HG03280 (cell line): Measurements from ENCODE around the gene OXA1L.
"Not testable (repeated sequence)": the region's sequence is repeated elsewhere in the genome, so short reads cannot be mapped to it uniquely, and the experiment has no call there.

Experiments used
- ATAC-seq: cut with Tn5 transposase; IDR thresholded peaks from one replicate; pipeline ENCODE4 v1.9.1; 2021; ENCODE audit warnings: mild to moderate bottlenecking, moderate library complexity; ENCODE audit not compliant: unreplicated experiment

OXA1L gene

DNA sequence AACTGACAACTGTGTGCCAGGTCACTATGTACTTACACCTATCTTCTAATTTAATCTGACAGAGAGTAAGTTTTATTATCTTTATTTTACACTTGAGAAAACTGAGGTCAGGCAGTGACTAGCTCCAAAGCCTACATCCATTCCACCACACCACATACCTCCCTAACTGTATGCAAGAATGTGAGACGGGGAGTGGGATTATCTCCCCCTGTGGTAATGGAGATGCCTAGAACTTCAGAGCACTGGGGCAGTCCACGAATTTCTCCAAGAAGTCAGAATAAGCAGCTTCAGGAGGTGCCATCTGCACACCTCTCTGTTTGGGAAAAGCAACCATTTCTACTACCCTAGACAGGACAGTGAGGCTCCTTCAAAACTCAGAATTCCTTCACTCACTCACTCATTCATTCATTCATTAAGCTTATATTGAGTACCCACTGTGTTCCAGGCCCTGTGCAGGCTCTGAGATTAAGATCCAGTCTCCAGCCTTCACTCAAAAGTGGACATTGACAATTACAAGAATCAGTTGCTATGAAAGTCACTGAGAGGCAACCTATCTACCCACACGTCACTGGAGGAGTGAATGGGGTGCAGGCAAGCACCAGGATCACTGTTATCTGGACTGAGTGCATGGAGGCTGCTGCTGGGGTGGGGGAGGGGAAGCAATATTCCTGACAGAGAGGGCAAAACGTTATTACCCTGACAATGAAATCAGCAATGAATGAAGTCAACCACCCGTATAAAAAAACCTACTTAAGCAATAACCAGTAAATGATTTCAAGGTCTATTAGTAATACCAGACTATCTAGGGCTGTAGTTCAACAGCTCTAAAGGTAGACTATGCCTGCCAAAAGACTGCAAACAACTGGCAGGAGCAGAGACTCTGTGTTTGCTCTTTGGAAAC, 30.8 kb downstream of the OXA1L start:
- no peak for ATAC-seq

DNA sequence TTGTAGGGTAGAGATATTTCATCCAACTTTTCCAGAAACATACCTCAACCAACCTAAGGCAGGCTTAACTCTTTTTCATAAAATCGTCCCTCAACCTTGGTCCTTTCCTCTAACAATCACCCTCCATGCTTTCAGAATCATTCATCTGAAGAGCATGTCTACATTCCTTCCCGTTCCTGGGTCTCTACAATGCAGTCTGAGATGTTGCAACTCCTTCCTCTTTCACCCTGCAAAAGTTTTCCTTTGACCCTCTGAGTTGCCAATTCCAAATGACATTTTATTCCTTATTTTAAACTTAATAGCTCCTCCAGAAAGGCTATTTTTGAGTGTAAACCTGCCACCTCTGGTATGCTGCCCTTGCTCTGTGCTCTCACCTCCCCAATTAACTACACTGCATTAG, 32.0 kb downstream of the OXA1L start:
- no peak for ATAC-seq

DNA sequence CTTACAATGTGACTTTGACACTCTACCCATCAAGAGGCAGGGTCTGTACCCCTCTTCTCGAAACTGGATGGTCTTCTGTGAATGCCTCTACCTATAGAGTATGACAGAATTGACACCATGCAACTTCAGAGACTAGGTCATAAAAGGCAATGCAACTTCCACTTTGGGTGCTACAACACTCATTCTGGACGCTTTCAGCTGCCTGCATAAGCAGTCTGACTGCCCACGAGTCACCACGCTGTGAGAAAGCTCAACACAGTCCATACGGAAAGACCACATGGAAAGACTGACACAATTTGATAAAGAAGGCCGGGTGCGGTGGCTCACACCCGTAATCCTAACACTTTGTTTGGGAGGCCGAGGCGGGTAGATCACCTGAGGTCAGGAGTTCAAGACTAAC, 33.9 kb downstream of the OXA1L start:
- no peak for ATAC-seq

DNA sequence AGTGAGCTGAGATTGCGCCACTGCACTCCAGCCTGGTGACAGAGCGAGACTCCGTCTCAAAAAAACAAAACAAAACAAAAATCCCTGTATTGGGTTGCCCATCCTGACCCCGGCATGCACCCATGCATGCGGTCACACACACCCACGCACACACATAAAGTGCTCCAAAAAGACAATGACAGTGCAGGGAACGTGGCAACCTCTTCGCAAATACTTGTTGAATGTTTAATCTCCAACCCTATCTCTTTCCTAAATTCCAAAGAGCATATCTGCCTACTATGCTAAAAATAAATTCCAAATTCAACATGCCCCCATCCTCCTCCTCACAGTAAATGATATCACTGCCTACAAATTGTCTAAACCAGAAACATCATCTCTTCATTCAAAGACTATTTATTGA, 35.2 kb downstream of the OXA1L start:
- no peak for ATAC-seq

DNA sequence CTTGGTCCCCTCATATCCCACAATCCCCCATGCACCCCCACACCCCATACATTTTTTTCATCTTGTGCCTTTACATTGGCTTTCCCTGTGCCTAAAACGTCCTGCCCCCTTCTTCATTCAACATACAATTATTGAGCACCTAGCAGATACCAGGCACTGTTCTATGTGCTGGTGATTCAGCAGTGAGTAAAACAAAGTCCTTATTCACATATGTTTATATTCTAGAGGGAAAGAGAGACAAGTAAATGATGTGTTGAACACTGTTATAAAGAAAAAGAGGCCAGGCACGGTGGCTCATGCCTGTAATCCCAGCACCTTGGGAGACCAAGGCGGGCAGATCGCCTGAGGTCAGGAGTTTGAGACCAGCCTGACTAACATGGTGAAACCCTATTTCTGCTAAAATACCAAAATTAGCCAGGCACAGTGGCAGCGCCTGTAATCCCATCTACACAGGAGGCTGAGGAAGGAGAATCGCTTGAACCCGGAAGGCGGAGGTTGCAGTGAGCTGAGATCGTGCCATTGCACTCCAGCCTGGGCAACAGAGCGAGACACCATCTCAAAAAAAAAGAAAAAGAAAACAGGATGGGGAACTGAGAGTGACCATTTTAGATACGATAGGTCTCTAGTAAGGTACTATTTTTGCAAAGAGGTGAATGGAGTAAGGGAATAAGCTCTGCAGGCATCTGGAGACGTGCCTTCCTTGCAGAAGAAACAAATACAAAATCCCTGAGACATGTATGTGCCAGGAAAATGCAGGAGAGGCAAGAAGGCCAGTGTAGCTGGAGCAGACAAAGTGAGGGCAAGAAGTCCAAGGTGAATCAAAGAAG, 36.6 kb downstream of the OXA1L start:
- ATAC-seq, result peak; percentile 53

DNA sequence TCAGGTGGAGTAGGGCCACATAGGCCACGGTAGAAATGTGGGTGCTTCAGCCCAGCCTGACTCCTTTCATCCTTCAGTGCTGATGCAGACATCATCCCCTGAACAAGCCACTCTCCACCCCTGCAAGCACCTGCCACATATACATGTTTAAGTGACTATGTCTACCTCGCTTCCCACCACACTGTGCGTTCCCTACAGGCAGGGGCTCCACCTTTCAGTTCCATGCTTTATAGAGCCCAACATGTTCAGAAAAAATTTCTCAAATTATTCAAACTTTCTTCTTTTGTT, 37.1 kb downstream of the OXA1L start:
- peak; percentile 38 for ATAC-seq

DNA sequence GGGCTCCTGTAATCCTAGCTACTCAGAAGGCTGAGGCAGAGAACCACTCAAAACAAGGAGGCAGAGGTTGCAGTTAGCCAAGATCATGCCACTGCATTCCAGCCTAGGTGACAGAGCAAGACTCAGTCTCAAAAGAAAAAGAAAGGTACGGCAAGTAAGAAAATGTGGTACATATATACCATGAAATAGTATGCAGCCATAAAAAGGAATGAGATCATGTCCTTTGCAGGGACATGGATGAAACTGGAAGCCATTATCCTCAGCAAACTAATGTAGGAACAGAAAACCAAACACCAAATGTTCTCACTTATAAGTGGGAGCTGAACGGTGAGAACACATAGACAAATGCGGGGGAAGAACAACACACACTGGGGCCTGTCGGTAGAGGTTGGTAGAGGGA, 38.7 kb downstream of the OXA1L start:
- not testable (repeated sequence) for ATAC-seq

DNA sequence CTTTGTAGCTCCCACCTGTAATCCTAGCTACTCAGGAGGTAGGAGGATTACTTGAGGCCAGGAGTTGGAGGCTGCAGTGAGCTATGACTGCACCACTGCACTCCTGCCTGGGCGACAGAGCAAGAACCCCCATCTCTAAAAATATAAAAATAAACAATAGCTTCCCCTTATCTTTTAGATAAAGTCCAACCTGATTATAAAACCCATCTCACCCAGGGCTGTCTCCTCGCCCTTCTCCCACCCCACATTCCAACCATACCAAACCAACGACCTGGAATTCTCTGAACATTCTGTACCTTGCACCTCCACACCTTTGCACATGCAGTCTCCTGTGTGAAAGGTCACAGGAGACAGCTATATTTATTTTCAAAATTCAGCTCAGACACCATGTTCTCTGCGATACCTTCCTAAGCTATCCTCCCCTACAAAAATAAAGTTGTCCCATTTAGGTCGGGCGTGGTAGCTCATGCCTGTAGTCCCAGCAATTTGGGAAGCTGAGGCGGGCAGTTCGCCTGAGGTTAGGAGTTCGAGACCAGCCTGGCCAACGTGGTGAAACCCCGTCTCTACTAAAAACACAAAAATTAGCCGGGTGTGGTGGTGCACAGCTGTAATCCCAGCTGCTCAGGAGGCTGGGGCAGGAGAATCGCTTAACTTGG, 41.1 kb downstream of the OXA1L start:
- no peak for ATAC-seq

DNA sequence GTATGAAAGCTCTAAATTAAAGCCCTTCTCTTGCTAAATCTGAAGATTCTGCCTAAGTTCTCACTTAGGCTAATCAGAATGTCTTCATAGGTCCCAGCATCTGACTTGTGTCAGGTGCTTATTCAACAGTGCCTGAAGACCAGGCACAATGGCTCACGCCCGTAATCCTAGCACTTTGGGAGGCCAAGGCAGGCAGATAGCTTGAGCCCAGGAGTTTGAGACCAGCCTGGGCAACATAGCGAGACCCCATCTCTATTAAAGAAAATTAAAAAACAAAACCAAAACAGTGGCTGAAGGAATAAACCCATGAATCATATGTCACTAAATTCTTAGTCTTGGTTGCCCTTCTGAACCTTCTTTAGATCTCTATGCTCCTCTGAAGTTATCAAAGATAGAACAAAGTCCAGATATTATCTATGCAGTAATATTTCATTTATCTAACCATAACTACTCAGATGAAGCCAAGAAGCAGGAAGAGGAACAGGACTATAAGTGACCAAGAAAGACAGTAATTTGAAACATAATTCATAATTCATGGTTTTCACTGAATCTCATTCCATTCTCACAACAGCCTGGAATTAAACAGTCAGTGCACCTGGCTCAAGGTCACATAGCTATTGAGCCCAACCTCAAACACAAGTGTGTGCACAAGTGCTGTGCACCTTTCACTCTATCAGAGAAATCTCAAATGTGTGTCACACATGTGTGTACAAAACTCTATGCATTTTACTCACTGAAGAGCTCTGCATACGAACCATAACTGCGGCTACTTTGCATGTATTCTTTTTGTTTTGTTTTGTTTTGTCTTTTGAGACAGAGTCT, 42.1 kb downstream of the OXA1L start:
- ATAC-seq, result no peak

DNA sequence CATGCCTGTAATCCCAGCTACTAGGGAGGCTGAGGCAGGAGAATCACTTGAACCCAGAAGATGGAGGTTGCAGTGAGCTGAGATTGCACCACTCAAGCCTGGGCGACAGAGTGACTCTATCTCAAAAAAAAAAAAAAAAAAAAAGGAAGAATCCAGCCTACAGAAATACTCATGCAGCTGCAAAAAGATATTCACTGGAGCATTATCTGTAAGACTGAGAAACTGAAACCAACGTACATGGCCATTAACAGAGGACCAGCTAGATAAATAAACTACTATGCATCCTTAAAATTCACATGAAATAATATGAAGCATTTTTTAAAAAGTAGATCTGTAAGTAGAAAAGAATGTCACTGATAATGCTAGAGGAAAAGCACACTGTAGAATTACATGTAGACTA, 45.2 kb downstream of the OXA1L start:
- no peak for ATAC-seq

DNA sequence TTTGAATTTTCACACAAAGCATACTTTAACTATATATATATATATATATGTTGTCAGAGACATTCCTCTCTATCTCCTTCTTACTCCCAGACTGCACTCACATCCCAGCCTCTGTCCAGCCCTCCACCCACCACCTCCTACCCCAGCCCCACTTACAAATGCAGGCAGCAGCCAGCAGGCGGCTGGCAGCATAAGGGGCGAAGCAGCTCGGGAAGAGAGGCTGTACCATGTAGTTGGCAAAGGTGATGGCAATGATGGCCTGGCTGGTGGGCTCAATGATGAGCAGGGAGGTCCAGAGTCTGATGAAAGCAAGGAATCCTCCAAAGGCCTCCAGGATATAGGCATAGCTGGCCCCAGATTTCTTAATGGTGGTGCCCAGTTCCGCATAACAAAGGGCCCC, 46.3 kb downstream of the OXA1L start:
- no peak for ATAC-seq

DNA sequence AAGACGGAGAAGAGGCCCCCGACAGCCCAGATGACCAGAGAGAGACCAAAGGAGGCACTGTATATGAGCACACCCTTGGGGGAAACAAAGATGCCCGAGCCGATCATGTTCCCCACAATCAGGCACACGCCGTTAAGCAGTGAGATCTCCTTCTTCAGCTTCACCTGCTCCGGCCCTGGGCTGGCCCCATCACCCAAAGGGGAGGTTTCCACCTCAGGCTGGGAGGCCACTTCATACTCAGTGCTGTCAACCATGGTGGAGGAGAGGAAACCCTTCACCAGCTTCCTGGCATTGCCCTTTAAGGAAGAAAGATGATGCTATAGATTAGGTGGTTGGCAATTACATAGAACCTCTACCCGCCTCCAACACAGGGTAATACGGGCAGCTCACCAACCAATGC, 46.7 kb downstream of the OXA1L start:
- ATAC-seq, result no peak

DNA sequence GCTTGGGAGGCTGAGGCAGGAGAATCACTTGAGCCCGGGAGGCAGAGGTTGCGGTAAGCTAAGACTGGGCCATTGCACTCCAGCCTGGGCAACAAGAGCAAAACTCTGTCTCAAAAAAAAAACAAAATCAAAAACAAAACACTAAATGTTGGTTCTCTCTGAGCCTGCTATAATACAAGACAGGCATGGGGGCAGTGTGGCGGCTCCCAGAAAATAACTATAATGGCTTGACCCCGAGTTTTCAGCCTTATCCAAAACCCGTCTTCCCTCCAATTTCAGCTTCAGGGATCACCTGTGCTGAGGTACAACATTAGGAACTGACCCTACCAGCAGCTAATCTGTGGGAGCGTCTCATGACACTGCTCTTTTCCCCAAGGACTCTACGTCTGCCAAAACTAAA, 47.9 kb downstream of the OXA1L start:
- no peak for ATAC-seq

DNA sequence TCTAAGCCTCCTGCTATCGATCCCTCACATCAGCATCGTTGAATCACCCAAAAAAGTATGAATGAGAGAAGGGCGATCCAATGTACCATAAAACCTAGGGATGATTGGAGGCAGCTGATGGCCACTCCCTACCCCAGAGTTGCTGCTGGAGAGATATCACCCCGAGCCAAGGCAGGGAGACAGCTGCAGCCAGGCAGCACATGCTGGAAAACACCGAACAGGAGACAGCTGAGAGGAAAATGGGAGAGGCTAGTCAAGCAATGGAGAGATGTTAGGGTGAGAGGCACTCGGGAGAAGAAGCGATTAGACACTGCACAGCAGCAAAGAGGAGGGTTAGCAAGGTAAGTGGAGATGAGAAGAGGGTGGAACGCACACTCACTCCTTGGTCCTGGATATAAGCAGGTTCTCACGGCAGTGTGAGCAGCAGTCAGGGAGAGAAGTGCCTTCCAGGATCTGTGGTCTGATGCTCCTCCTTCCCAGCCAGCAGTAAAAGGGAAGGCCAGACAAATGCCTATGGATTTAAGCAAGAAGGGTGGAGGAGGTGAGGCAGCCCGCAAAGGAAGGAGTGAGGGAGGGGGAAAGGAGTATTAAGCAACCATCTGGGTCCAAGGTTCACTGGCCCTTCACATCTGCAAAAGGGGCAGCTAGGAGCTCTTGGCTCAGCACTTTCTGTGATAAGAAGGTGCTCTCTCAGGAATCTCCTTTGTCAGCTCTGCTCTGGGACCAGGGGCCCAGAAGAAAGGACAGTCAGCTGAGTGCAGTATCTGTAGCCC, 48.6 kb downstream of the OXA1L start, which contains the start of gene SLC7A7:
SLC7A7 (minus strand) TSS at position 495 of the 773 bp plus-strand sequence. CDS start 2,037 bp downstream, outside the sequence.
- no peak for ATAC-seq

DNA sequence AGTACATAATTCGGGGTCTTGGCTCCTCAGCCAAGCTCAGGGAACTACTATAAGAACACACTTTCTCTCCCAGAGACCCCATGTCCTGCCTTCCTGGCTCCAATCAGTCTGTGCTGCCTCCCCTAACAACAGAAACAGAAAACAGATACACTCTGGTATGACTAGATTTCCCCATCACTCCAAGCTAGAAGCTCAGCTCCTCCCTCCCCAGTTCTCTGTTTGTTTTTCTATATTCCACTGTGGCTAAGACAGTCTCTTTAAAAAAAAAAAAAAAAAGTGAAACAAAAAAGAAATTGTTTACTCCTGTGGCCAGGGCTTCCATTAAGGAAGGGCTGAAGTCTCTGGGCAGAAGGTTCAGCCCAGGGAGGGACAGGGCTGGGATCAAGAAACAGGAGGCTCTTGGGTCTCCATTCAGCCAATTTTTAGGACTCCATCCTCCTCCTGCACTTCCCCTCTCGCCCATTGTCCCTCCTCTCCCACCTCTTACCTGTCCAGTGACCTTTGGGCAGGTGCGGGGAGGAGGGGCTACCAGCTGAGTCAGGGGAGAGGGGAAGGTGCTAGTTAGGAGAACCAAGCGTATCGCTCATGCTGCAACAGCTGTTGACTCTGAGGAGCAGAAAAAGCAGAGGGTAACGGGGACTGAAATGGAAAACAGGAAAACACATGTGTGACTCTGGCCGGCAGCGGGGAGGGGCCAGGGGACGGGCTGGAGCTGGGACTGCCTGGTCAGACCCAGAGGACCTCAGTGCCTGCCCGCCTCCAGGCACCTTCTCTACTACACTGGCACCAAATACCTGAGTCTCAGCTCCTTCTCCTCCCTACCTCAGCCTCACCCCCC, 52.9 kb downstream of the OXA1L start:
- peak; percentile 37 for ATAC-seq

DNA sequence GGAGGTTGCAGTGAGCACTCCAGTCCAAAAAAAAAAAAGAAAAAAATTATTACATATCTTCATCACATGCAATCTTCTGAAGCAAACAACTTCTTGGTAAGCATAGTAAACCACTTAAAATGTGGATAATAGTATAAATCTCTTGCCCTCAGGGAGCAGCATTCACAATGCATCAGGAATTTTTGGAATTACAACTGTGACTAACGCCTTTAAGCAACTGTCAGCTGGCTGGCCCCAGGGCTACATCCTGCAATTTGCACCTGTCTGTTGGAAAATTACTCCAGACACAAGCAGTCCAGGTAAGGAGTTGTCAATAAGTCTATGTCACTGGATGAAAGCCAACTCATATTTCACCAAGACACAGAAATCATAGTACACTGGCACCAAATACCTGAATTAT, 54.2 kb downstream of the OXA1L start:
- no peak for ATAC-seq

DNA sequence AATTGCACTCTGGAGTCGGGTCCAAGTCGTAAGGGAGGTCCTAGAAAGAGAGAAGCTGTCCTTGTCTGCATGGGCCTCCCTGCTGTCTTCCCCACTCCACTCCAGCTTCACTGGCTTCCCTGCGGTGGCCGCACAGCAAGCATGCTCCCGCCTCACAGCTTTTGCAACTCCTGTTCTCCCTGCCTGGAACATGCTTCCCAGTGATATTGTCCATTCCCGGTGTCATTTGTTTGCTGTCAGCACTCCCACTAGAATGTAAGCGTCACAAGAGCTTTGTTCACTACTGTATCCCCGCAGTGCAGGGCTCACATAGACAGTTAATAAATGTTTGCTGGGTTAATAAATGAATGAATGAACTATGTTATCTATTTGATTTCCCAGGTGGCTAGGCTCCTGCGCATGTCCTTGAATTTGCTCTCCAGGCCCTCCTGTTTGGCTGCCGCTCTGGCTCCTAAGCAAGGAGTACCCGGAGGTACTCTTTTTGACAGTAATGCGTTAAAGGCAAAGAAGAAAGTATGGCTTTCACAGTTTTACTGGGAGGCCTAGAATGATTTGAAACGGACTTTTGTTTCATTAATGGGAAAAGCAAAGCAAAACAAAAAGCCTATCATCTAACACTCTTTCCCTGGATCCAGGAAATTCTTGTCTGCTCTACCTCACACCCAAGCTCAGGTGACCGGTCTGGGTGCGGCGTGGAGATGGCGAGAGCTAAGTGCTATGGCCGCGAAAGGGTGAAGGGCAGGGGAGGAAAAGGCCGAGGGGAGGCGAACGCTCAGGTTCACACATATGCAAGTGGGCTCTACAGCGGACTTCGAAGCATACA, 54.9 kb downstream of the OXA1L start:
- no peak for ATAC-seq

DNA sequence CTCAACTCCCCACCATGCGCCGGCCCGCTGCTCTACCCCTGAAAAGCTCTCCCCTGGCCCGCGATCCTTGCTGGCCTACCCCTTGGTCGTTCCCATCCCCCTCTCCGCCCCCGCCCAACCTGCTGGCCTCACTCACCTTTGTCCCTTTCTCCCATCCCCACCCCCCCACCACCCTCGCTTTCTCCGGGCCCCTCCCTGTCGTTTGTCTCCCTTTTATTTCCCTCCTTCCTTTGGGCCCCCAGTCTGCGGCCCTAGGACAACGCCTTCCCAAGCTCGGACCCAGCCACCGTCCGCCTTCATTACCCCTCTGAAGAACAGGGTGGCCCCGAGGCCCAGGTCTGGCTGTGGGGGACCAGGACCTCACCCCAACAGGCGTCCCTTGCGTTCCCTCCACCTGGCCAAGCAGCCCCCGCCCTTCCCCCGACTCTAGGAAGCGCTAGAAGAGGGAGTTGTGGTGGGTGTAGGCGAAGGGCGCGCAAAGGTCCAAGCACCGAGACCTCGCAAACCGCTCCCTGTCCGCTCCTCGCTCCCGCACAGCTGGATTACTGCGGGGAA, 55.6 kb downstream of the OXA1L start:
- ATAC-seq, result no peak
